GM21619 (cell line): Measurements from ENCODE around the gene SCT.

Source experiments
- ATAC-seq: cut with Tn5 transposase; IDR thresholded peaks from one replicate; pipeline ENCODE4 v1.9.1; 2021; ENCODE audit not compliant: unreplicated experiment

Gene SCT

GRCh38 chr11:589798-590197, 37.2 kb downstream of the SCT start:
- ATAC-seq: no peak

GRCh38 chr11:587978-588380, 39.0 kb downstream of the SCT start:
- no peak for ATAC-seq

- ATAC-seq: no peak
Measured at GRCh38 chr11:587546-587945, 39.4 kb downstream of the SCT start.

- no peak for ATAC-seq
Measured at GRCh38 chr11:586376-587316, 40.3 kb downstream of the SCT start.

GRCh38 chr11:584287-584686, 42.7 kb downstream of the SCT start:
- no peak for ATAC-seq

- ATAC-seq: no peak
Measured at GRCh38 chr11:581752-582151, 45.2 kb downstream of the SCT start.

- no peak for ATAC-seq
Measured at GRCh38 chr11:581342-581741, 45.6 kb downstream of the SCT start.

- ATAC-seq: no peak
Measured at GRCh38 chr11:579830-580601, 47.0 kb downstream of the SCT start.

- no peak for ATAC-seq
Measured at GRCh38 chr11:578276-579035, 48.5 kb downstream of the SCT start.

GRCh38 chr11:577611-577894, 49.4 kb downstream of the SCT start:
- no peak for ATAC-seq

- ATAC-seq: no peak
Measured at GRCh38 chr11:576811-577610, 50.0 kb downstream of the SCT start.
